B cell (primary cell): ENCODE results near the gene SUSD4.

Experiments used
- EZH2 ChIP-seq: IDR thresholded peaks from 2 replicates; pipeline ENCODE4 v1.6.1; 2012; ENCODE audit warnings: borderline replicate concordance, low read depth, mild to moderate bottlenecking, moderate library complexity, low read length; ENCODE audit not compliant: insufficient read depth, poor library complexity, severe bottlenecking
- TF ChIP-seq, protein P1 (sequence below): fragments of 200-600 bp; IDR thresholded peaks from one replicate; pipeline ENCODE4 v1.8.0; 2022; ENCODE audit warnings: antibody characterized with exemption, mild to moderate bottlenecking

DNA sequence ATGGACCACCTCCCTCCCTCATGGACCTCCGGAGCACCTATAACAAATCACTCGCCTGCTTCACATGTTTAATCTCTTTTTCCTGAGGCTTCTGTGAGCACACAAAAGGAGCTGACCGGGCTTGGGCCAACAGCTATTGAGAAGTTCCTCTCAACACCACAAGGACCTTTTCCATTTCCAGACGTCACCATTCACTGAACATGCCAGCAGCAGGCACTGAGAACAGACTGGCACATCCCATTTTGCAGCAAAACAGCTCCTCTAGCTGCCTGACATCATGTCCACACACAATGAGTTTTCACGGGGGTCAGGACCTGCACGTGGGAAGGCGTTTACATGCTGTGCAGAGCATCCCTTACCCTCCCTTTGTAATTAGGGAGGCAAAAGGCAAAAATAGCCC, 11.0 kb downstream of the SUSD4 start:
- TF ChIP-seq, protein P1, sequence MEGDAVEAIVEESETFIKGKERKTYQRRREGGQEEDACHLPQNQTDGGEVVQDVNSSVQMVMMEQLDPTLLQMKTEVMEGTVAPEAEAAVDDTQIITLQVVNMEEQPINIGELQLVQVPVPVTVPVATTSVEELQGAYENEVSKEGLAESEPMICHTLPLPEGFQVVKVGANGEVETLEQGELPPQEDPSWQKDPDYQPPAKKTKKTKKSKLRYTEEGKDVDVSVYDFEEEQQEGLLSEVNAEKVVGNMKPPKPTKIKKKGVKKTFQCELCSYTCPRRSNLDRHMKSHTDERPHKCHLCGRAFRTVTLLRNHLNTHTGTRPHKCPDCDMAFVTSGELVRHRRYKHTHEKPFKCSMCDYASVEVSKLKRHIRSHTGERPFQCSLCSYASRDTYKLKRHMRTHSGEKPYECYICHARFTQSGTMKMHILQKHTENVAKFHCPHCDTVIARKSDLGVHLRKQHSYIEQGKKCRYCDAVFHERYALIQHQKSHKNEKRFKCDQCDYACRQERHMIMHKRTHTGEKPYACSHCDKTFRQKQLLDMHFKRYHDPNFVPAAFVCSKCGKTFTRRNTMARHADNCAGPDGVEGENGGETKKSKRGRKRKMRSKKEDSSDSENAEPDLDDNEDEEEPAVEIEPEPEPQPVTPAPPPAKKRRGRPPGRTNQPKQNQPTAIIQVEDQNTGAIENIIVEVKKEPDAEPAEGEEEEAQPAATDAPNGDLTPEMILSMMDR: no peak
- TF ChIP-seq EZH2: no peak
